GM23338 (cell line): ENCODE results near the gene RNF130. TPM values are rescaled to one million over a fixed set of nuclear protein-coding genes. Genes with fewer than 3 reads are reported as not detected.

Experiments
- ATAC-seq: fragments of 200-7000 bp; cut with Tn5 transposase; 3 replicates; pipeline ENCODE4 v1.9.1; 2020
- DNase-seq: peaks from one replicate; pipeline ENCODE4 v3.0.0-alpha.2; 2015; ENCODE audit warnings: low spot score
- H2AFZ ChIP-seq: fragments of 200-600 bp; sonication (generic); 2 replicates; pipeline ENCODE4 v1.8.0; 2016; ENCODE audit warnings: antibody characterized with exemption, mild to moderate bottlenecking, moderate library complexity
- H3F3A ChIP-seq: fragments of 200-600 bp; sonication (generic); replicated peaks from 2 replicates; pipeline ENCODE4 v1.8.0; 2017; ENCODE audit warnings: antibody characterized with exemption, mixed run types, low read depth
- H3K27ac ChIP-seq: fragments of 200-600 bp; sonication (generic); 2 replicates; pipeline ENCODE4 v1.6.1; 2016; ENCODE audit warnings: low read depth
- H3K27me3 ChIP-seq: fragments of 200-600 bp; sonication (generic); 2 replicates; pipeline ENCODE4 v1.8.0; 2016; ENCODE audit warnings: mild to moderate bottlenecking, mixed run types, moderate library complexity; ENCODE audit not compliant: insufficient read depth
- H3K36me3 ChIP-seq: fragments of 200-600 bp; sonication (generic); 2 replicates; pipeline ENCODE4 v1.8.0; 2016; ENCODE audit warnings: mild to moderate bottlenecking; ENCODE audit not compliant: insufficient read depth
- H3K4me1 ChIP-seq: fragments of 200-600 bp; sonication (generic); 2 replicates; pipeline ENCODE4 v1.8.0; 2016; ENCODE audit warnings: mild to moderate bottlenecking, moderate library complexity; ENCODE audit not compliant: insufficient read depth
- H3K4me2 ChIP-seq: fragments of 200-600 bp; sonication (generic); 2 replicates; pipeline ENCODE4 v1.7.1; 2017; ENCODE audit warnings: mixed run types
- H3K4me3 ChIP-seq: fragments of 200-600 bp; sonication (generic); 2 replicates; pipeline ENCODE4 v1.6.1; 2016; ENCODE audit warnings: mixed run types
- H3K79me2 ChIP-seq: fragments of 200-600 bp; sonication (generic); replicated peaks from 2 replicates; pipeline ENCODE4 v1.8.0; 2017; ENCODE audit warnings: mild to moderate bottlenecking; ENCODE audit not compliant: insufficient read depth
- H3K9me2 ChIP-seq: fragments of 200-600 bp; sonication (generic); 2 replicates; pipeline ENCODE4 v1.8.0; 2017; ENCODE audit not compliant: insufficient read depth
- H4K20me1 ChIP-seq: fragments of 200-600 bp; sonication (generic); replicated peaks from 2 replicates; pipeline ENCODE4 v1.8.0; 2017; ENCODE audit warnings: mild to moderate bottlenecking; ENCODE audit not compliant: insufficient read depth
- H3K27ac Mint-ChIP-seq: 2 replicates; pipeline ENCODE4 v1.8.0; 2020; ENCODE audit warnings: inconsistent platforms, mild to moderate bottlenecking, moderate library complexity, mixed read lengths
- H3K27me3 Mint-ChIP-seq: 3 replicates; pipeline ENCODE4 v1.8.0; 2022; ENCODE audit warnings: low read depth, mild to moderate bottlenecking, moderate library complexity, mixed read lengths, inconsistent platforms; ENCODE audit not compliant: insufficient read depth, poor library complexity
- H3K36me3 Mint-ChIP-seq: 3 replicates; pipeline ENCODE4 v1.8.0; 2021; ENCODE audit warnings: low read depth, mild to moderate bottlenecking, inconsistent platforms, moderate library complexity, mixed read lengths
- H3K4me1 Mint-ChIP-seq: 3 replicates; pipeline ENCODE4 v1.8.0; 2020; ENCODE audit warnings: mild to moderate bottlenecking, inconsistent platforms, mixed read lengths
- H3K4me3 Mint-ChIP-seq: 3 replicates; pipeline ENCODE4 v1.8.0; 2021; ENCODE audit warnings: moderate library complexity, mild to moderate bottlenecking, inconsistent platforms, mixed read lengths
- H3K9me3 Mint-ChIP-seq: 3 replicates; pipeline ENCODE4 v1.8.0; 2020; ENCODE audit warnings: moderate library complexity, mild to moderate bottlenecking, inconsistent platforms, mixed read lengths
- CREB1 ChIP-seq: fragments of 250-450 bp; sonication (Bioruptor Pico); IDR thresholded peaks from 2 replicates; pipeline ENCODE4 v1.5.0; 2020; ENCODE audit warnings: low read depth, mild to moderate bottlenecking, moderate library complexity
- EZH2 ChIP-seq: fragments of 200-600 bp; sonication (generic); IDR thresholded peaks from one replicate; pipeline ENCODE4 v1.8.0; 2017; ENCODE audit warnings: antibody characterized with exemption, mild to moderate bottlenecking, low read depth; ENCODE audit not compliant: unreplicated experiment
- EZH2phosphoT487 ChIP-seq: fragments of 200-600 bp; sonication (generic); IDR thresholded peaks from one replicate; pipeline ENCODE4 v1.8.1; 2018; ENCODE audit warnings: antibody characterized with exemption; ENCODE audit not compliant: unreplicated experiment
- JUNB ChIP-seq: IDR thresholded peaks from one replicate; pipeline ENCODE4 v1.6.1; 2016; ENCODE audit warnings: antibody characterized with exemption; ENCODE audit not compliant: unreplicated experiment
- NANOG ChIP-seq: IDR thresholded peaks from 2 replicates; pipeline ENCODE4 v1.6.1; 2016; ENCODE audit warnings: antibody characterized with exemption, borderline replicate concordance
- POLR2AphosphoS5 ChIP-seq: IDR thresholded peaks from 2 replicates; pipeline ENCODE4 v1.6.1; 2016; ENCODE audit warnings: antibody characterized with exemption, low read depth
- STAT1 ChIP-seq: IDR thresholded peaks from one replicate; pipeline ENCODE4 v1.6.1; 2016; ENCODE audit warnings: antibody characterized with exemption; ENCODE audit not compliant: unreplicated experiment
- ZNF114 ChIP-seq: fragments of 250-450 bp; sonication (Bioruptor Pico); IDR thresholded peaks from 2 replicates; pipeline ENCODE4 v1.5.0; 2020; ENCODE audit warnings: mild to moderate bottlenecking, moderate library complexity
- ZNF331 ChIP-seq: fragments of 250-450 bp; sonication (Bioruptor Pico); IDR thresholded peaks from 2 replicates; pipeline ENCODE4 v1.5.0; 2020; ENCODE audit warnings: low read depth, mild to moderate bottlenecking, moderate library complexity
- polyA plus RNA-seq: library from polyadenylated mRNA; unstranded; fragments of >200 nt; fragmentation: Nextera tagmentation; extraction: Ambion mirVana; gene quantifications from 2 replicates; pipeline ENCODE4 v1.2.1, GENCODE V29; 2016
- total RNA-seq: library from RNA; depleted of rRNA; stranded (reverse); fragments of >200 nt; shearing (Covaris generic); gene quantifications from 2 replicates; pipeline ENCODE4 v1.2.3, GENCODE V29; 2014
- TF ChIP-seq, protein P1 (sequence below): fragments of 250-450 bp; sonication (Bioruptor Pico); IDR thresholded peaks from 2 replicates; pipeline ENCODE4 v1.5.0; 2020; ENCODE audit warnings: mild to moderate bottlenecking, moderate library complexity
- TF ChIP-seq, protein P2 (sequence below): IDR thresholded peaks from one replicate; pipeline ENCODE4 v1.6.1; 2018; ENCODE audit warnings: antibody characterized with exemption; ENCODE audit not compliant: unreplicated experiment
- TF ChIP-seq, protein P3 (sequence below), 2 experiments: fragments of 200-600 bp in 1 of 2; sonication (generic) in 1 of 2; conservative IDR thresholded peaks; 2 replicates each; pipeline versions ENCODE4 v1.5.1 to v1.6.1; 2016 to 2017; ENCODE audit warnings: antibody characterized with exemption in 2 of 2, low read depth in 2 of 2, mild to moderate bottlenecking in 2 of 2, moderate library complexity in 1 of 2
- TF ChIP-seq, protein P4 (sequence below): IDR thresholded peaks from 2 replicates; pipeline ENCODE4 v1.6.1; 2016; ENCODE audit warnings: antibody characterized with exemption

Gene RNF130
- total and polyA plus RNA-seq, 2 experiments from 2014 or later: 60.1 to 97.3 TPM

DNA sequence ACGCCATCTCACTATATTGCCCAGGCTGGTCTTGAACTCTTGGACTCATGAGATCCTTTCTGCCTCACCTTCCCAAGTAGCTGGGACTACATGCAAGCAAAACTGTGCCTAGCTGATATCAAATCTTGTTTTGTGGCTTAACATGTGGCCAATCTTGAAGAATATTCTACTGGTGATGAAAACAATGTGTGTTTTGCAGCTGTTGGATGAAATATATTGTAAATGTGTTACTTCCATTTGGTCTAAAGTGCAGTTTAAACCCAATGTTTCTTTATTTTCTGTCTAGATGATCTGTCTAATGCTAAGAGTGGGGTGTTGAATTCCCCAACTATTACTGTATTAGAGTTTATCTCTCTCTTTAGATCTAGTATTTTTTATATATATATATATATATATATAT, 73.1 kb downstream of the RNF130 start:
- no peaks in the 10 kb centered on the region for H3K4me1 ChIP-seq
- Mint-ChIP-seq H3K27me3 (peaks cover 4% of the 10 kb centered on the region), H3K9me3 (peaks cover 39% of the 10 kb centered on the region), H3K4me3 (no peak overlapping the region), H3K27ac (no peak overlapping the region), H3K4me1 (no peaks in the 10 kb centered on the region), H3K36me3 (peaks cover 46% of the 10 kb centered on the region)
- no peak overlapping the region for H3K27ac ChIP-seq
- no peak for ATAC-seq
- no peaks in the 10 kb centered on the region for H3K79me2 ChIP-seq
- H3K9me2 ChIP-seq: 0 out of 2 replicates have a peak, but pooled peaks cover 2% of the 10 kb centered on the region
- no peaks in the 10 kb centered on the region for H3K36me3 ChIP-seq
- H3F3A ChIP-seq: no peaks in the 10 kb centered on the region
- no peaks in the 10 kb centered on the region for H3K27me3 ChIP-seq
- no peaks in the 10 kb centered on the region; the same call in 1 of the 2 replicates for H4K20me1 ChIP-seq
- DNase-seq: no peak
- H3K4me3 ChIP-seq: no peak overlapping the region
- no peak overlapping the region for H2AFZ ChIP-seq
- no peak for TF ChIP-seq NANOG
- TF ChIP-seq EZH2: no peak
- TF ChIP-seq EZH2phosphoT487: no peak
- TF ChIP-seq, protein P1, sequence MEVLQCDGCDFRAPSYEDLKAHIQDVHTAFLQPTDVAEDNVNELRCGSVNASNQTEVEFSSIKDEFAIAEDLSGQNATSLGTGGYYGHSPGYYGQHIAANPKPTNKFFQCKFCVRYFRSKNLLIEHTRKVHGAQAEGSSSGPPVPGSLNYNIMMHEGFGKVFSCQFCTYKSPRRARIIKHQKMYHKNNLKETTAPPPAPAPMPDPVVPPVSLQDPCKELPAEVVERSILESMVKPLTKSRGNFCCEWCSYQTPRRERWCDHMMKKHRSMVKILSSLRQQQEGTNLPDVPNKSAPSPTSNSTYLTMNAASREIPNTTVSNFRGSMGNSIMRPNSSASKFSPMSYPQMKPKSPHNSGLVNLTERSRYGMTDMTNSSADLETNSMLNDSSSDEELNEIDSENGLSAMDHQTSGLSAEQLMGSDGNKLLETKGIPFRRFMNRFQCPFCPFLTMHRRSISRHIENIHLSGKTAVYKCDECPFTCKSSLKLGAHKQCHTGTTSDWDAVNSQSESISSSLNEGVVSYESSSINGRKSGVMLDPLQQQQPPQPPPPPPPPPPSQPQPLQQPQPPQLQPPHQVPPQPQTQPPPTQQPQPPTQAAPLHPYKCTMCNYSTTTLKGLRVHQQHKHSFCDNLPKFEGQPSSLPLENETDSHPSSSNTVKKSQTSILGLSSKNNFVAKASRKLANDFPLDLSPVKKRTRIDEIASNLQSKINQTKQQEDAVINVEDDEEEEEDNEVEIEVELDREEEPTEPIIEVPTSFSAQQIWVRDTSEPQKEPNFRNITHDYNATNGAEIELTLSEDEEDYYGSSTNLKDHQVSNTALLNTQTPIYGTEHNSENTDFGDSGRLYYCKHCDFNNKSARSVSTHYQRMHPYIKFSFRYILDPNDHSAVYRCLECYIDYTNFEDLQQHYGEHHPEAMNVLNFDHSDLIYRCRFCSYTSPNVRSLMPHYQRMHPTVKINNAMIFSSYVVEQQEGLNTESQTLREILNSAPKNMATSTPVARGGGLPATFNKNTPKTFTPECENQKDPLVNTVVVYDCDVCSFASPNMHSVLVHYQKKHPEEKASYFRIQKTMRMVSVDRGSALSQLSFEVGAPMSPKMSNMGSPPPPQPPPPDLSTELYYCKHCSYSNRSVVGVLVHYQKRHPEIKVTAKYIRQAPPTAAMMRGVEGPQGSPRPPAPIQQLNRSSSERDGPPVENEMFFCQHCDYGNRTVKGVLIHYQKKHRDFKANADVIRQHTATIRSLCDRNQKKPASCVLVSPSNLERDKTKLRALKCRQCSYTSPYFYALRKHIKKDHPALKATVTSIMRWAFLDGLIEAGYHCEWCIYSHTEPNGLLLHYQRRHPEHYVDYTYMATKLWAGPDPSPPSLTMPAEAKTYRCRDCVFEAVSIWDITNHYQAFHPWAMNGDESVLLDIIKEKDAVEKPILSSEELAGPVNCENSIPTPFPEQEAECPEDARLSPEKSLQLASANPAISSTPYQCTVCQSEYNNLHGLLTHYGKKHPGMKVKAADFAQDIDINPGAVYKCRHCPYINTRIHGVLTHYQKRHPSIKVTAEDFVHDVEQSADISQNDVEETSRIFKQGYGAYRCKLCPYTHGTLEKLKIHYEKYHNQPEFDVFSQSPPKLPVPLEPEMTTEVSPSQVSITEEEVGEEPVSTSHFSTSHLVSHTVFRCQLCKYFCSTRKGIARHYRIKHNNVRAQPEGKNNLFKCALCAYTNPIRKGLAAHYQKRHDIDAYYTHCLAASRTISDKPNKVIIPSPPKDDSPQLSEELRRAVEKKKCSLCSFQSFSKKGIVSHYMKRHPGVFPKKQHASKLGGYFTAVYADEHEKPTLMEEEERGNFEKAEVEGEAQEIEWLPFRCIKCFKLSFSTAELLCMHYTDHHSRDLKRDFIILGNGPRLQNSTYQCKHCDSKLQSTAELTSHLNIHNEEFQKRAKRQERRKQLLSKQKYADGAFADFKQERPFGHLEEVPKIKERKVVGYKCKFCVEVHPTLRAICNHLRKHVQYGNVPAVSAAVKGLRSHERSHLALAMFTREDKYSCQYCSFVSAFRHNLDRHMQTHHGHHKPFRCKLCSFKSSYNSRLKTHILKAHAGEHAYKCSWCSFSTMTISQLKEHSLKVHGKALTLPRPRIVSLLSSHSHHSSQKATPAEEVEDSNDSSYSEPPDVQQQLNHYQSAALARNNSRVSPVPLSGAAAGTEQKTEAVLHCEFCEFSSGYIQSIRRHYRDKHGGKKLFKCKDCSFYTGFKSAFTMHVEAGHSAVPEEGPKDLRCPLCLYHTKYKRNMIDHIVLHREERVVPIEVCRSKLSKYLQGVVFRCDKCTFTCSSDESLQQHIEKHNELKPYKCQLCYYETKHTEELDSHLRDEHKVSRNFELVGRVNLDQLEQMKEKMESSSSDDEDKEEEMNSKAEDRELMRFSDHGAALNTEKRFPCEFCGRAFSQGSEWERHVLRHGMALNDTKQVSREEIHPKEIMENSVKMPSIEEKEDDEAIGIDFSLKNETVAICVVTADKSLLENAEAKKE: no peak
- TF ChIP-seq ZNF331 (CRISPR knock-in tag): no peak
- no peak for TF ChIP-seq STAT1
- TF ChIP-seq JUNB: no peak
- no peak for TF ChIP-seq POLR2AphosphoS5
- TF ChIP-seq ZNF114 (CRISPR knock-in tag): no peak
- TF ChIP-seq, protein P2, sequence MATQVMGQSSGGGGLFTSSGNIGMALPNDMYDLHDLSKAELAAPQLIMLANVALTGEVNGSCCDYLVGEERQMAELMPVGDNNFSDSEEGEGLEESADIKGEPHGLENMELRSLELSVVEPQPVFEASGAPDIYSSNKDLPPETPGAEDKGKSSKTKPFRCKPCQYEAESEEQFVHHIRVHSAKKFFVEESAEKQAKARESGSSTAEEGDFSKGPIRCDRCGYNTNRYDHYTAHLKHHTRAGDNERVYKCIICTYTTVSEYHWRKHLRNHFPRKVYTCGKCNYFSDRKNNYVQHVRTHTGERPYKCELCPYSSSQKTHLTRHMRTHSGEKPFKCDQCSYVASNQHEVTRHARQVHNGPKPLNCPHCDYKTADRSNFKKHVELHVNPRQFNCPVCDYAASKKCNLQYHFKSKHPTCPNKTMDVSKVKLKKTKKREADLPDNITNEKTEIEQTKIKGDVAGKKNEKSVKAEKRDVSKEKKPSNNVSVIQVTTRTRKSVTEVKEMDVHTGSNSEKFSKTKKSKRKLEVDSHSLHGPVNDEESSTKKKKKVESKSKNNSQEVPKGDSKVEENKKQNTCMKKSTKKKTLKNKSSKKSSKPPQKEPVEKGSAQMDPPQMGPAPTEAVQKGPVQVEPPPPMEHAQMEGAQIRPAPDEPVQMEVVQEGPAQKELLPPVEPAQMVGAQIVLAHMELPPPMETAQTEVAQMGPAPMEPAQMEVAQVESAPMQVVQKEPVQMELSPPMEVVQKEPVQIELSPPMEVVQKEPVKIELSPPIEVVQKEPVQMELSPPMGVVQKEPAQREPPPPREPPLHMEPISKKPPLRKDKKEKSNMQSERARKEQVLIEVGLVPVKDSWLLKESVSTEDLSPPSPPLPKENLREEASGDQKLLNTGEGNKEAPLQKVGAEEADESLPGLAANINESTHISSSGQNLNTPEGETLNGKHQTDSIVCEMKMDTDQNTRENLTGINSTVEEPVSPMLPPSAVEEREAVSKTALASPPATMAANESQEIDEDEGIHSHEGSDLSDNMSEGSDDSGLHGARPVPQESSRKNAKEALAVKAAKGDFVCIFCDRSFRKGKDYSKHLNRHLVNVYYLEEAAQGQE: no peak
- TF ChIP-seq, protein P3, sequence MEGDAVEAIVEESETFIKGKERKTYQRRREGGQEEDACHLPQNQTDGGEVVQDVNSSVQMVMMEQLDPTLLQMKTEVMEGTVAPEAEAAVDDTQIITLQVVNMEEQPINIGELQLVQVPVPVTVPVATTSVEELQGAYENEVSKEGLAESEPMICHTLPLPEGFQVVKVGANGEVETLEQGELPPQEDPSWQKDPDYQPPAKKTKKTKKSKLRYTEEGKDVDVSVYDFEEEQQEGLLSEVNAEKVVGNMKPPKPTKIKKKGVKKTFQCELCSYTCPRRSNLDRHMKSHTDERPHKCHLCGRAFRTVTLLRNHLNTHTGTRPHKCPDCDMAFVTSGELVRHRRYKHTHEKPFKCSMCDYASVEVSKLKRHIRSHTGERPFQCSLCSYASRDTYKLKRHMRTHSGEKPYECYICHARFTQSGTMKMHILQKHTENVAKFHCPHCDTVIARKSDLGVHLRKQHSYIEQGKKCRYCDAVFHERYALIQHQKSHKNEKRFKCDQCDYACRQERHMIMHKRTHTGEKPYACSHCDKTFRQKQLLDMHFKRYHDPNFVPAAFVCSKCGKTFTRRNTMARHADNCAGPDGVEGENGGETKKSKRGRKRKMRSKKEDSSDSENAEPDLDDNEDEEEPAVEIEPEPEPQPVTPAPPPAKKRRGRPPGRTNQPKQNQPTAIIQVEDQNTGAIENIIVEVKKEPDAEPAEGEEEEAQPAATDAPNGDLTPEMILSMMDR (conservative IDR thresholded peaks at IDR 0.05; ENCODE audit: low read depth in 2 of 2): no peak
- no peak for TF ChIP-seq CREB1 (CRISPR knock-in tag)
- TF ChIP-seq, protein P4, sequence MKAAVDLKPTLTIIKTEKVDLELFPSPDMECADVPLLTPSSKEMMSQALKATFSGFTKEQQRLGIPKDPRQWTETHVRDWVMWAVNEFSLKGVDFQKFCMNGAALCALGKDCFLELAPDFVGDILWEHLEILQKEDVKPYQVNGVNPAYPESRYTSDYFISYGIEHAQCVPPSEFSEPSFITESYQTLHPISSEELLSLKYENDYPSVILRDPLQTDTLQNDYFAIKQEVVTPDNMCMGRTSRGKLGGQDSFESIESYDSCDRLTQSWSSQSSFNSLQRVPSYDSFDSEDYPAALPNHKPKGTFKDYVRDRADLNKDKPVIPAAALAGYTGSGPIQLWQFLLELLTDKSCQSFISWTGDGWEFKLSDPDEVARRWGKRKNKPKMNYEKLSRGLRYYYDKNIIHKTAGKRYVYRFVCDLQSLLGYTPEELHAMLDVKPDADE: no peak
- no peak overlapping the region for H3K4me2 ChIP-seq
